ENCODE measurements around the gene RPL32. TPM values are rescaled to one million over a fixed set of nuclear protein-coding genes. Genes with fewer than 3 reads are reported as not detected.

RPL32 gene
- total RNA-seq, 1 experiment from 2014 or later = 2,021 TPM

- H3K23me2 ChIP-seq (ENCODE audit: insufficient read length, low read depth, low read length, poor library complexity, severe bottlenecking) = no peaks in the 10 kb centered on the region
- H3K79me2 ChIP-seq (ENCODE audit: insufficient read depth, low read length) = no peaks in the 10 kb centered on the region
- H3T11ph ChIP-seq (ENCODE audit: low read length) = no peak overlapping the region
- no peak overlapping the region for H3K4ac ChIP-seq (ENCODE audit: low read depth, low read length)
- TF ChIP-seq CTCF (conservative IDR thresholded peaks at IDR 0.05) = peak; percentile 72
- H2BK12ac ChIP-seq (ENCODE audit: insufficient read length, low read depth, low read length) = no peak overlapping the region
- H2BK15ac ChIP-seq (ENCODE audit: low read depth, low read length) = no peak overlapping the region
- H3K9me3 ChIP-seq (ENCODE audit: control insufficient read depth, low read depth, low read length) = no peaks in the 10 kb centered on the region
- H4K91ac ChIP-seq (ENCODE audit: insufficient read length, low read depth, low read length) = no peak overlapping the region
- peak; percentile 94 for DNase-seq
- no peaks in the 10 kb centered on the region for H3K27me3 ChIP-seq (ENCODE audit: insufficient read depth, low read length)
- H2AFZ ChIP-seq (ENCODE audit: low read length) = no peak overlapping the region
- H3K56ac ChIP-seq (ENCODE audit: insufficient read length, low read depth, low read length) = no peak overlapping the region
- Mint-ChIP-seq H3K9me3 (no peaks in the 10 kb centered on the region), H3K27ac (no peak overlapping the region), H3K36me3 (ENCODE audit: insufficient read depth in 1 of 3, low read depth in 3 of 3) (no peaks in the 10 kb centered on the region), H3K4me1 (peaks cover 7 to 16% of the 10 kb centered on the region in 2 experiments; a peak in 3 of 4 replicates), H3K4me3 (peak overlapping the region; percentile 59 to 73; a peak in 4 of 5 replicates), H3K27me3 (ENCODE audit: low read depth) (peaks cover 58% of the 10 kb centered on the region)
- no peak overlapping the region for H3K23ac ChIP-seq (ENCODE audit: insufficient read length, low read depth, low read length)
- H2BK20ac ChIP-seq (ENCODE audit: low read depth, low read length, poor library complexity, severe bottlenecking) = no peak overlapping the region
- H3K79me1 ChIP-seq (ENCODE audit: insufficient read depth, low read depth, low read length, poor library complexity, severe bottlenecking) = no peaks in the 10 kb centered on the region
- H2BK120ac ChIP-seq (ENCODE audit: low read depth, low read length, poor library complexity, severe bottlenecking) = no peak overlapping the region
- H2BK5ac ChIP-seq (ENCODE audit: insufficient read length, low read length) = no peak overlapping the region
- no peak overlapping the region for H3K4me2 ChIP-seq (ENCODE audit: insufficient read depth, insufficient read length, low read length)
- no peaks in the 10 kb centered on the region for H3K4me1 ChIP-seq (ENCODE audit: insufficient read depth, low read length)
- H2AK5ac ChIP-seq (ENCODE audit: insufficient read length, low read length) = no peak overlapping the region
- H4K8ac ChIP-seq (replicated peaks; ENCODE audit: insufficient read length, low read depth, low read length) = no peak overlapping the region
- H3K14ac ChIP-seq (ENCODE audit: insufficient read depth, low read length) = no peak overlapping the region; the same call in 1 of the 2 replicates
- H3K18ac ChIP-seq (ENCODE audit: insufficient read length, low read depth, low read length) = no peak overlapping the region
- H4K20me1 ChIP-seq (ENCODE audit: control insufficient read depth, insufficient read depth, insufficient read length) = no peaks in the 10 kb centered on the region
- H4K5ac ChIP-seq (ENCODE audit: insufficient read length, low read depth, low read length) = no peak overlapping the region
- H3K27ac ChIP-seq (ENCODE audit: insufficient read length, low read depth, low read length) = no peak overlapping the region
- WGBS (ENCODE audit: extremely low coverage, insufficient read length, low lambda C conversion rate) = no CpG with 5 or more reads among the region's 60 CpGs
- no peak overlapping the region for H3K9ac ChIP-seq (ENCODE audit: extremely low read depth, insufficient read length, low read length)
These were observed 34.8 kb upstream of the RPL32 start for GRCh38 chr3:12875857-12876836.
